ENCODE data around the gene U2AF2.
A peak's percentile ranks its signal among the peaks of the same experiment; 100 is the strongest.

The U2AF2 gene

GRCh38 chr19:55667958-55668357 lies 13.1 kb downstream of the U2AF2 start:
- DNase-seq = no peak
- in situ Hi-C loops (cut with HindIII; ENCODE audit: low pct_ligation_motif_present, low pct_unique_long_range_greater_than_20kb, low sequenced_read_pairs) = no loop called here

GRCh38 chr19:55668603-55669348 lies 13.9 kb downstream of the U2AF2 start:
- DNase-seq = no peak
- in situ Hi-C loops (cut with HindIII; ENCODE audit: low pct_ligation_motif_present, low pct_unique_long_range_greater_than_20kb, low sequenced_read_pairs) = no loop called here

- DNase-seq = no peak
- in situ Hi-C loops (cut with HindIII; ENCODE audit: low pct_ligation_motif_present, low pct_unique_long_range_greater_than_20kb, low sequenced_read_pairs) = no loop called here
Observed at GRCh38 chr19:55669418-55670279, 14.8 kb downstream of the U2AF2 start.

- in situ Hi-C loops (cut with HindIII; ENCODE audit: low pct_ligation_motif_present, low pct_unique_long_range_greater_than_20kb, low sequenced_read_pairs) = no loop called here
- DNase-seq = peak; percentile 47
Observed at GRCh38 chr19:55670280-55671053, 15.6 kb downstream of the U2AF2 start.

GRCh38 chr19:55671054-55671378 lies 16.2 kb downstream of the U2AF2 start:
- in situ Hi-C loops (cut with HindIII; ENCODE audit: low pct_ligation_motif_present, low pct_unique_long_range_greater_than_20kb, low sequenced_read_pairs) = no loop called here
- DNase-seq = no peak

GRCh38 chr19:55672418-55672817 lies 17.6 kb downstream of the U2AF2 start:
- no peak for DNase-seq
- in situ Hi-C loops (cut with HindIII; ENCODE audit: low pct_ligation_motif_present, low pct_unique_long_range_greater_than_20kb, low sequenced_read_pairs) = no loop called here

GRCh38 chr19:55673465-55673864 lies 18.6 kb downstream of the U2AF2 start:
- DNase-seq = no peak
- in situ Hi-C loops (cut with HindIII; ENCODE audit: low pct_ligation_motif_present, low pct_unique_long_range_greater_than_20kb, low sequenced_read_pairs) = no loop called here

GRCh38 chr19:55673889-55674288 lies 19.1 kb downstream of the U2AF2 start:
- in situ Hi-C loops (cut with HindIII; ENCODE audit: low pct_ligation_motif_present, low pct_unique_long_range_greater_than_20kb, low sequenced_read_pairs) = no loop called here
- DNase-seq = no peak

GRCh38 chr19:55674459-55674840 lies 19.6 kb downstream of the U2AF2 start:
- no peak for DNase-seq
- in situ Hi-C loops (cut with HindIII; ENCODE audit: low pct_ligation_motif_present, low pct_unique_long_range_greater_than_20kb, low sequenced_read_pairs) = no loop called here

GRCh38 chr19:55674841-55675660 lies 20.2 kb downstream of the U2AF2 start, which contains the start of gene EPN1:
Gene EPN1 (plus strand): TSS chr19:55675226. CDS start chr19:55678628, 3,402 bp downstream.
- in situ Hi-C loops (cut with HindIII; ENCODE audit: low pct_ligation_motif_present, low pct_unique_long_range_greater_than_20kb, low sequenced_read_pairs) = no loop called here
- peak; percentile 95 for DNase-seq

GRCh38 chr19:55675661-55676354 lies 21.0 kb downstream of the U2AF2 start:
- in situ Hi-C loops (cut with HindIII; ENCODE audit: low pct_ligation_motif_present, low pct_unique_long_range_greater_than_20kb, low sequenced_read_pairs) = no loop called here
- no peak for DNase-seq

GRCh38 chr19:55676383-55676782 lies 21.5 kb downstream of the U2AF2 start:
- in situ Hi-C loops (cut with HindIII; ENCODE audit: low pct_ligation_motif_present, low pct_unique_long_range_greater_than_20kb, low sequenced_read_pairs) = no loop called here
- no peak for DNase-seq

GRCh38 chr19:55676889-55677505 lies 22.2 kb downstream of the U2AF2 start:
- no peak for DNase-seq
- in situ Hi-C loops (cut with HindIII; ENCODE audit: low pct_ligation_motif_present, low pct_unique_long_range_greater_than_20kb, low sequenced_read_pairs) = no loop called here

- DNase-seq = no peak
- in situ Hi-C loops (cut with HindIII; ENCODE audit: low pct_ligation_motif_present, low pct_unique_long_range_greater_than_20kb, low sequenced_read_pairs) = no loop called here
Observed at GRCh38 chr19:55677572-55678028, 22.8 kb downstream of the U2AF2 start.

- in situ Hi-C loops (cut with HindIII; ENCODE audit: low pct_ligation_motif_present, low pct_unique_long_range_greater_than_20kb, low sequenced_read_pairs) = no loop called here
- DNase-seq = no peak
Observed at GRCh38 chr19:55678121-55678671, 23.4 kb downstream of the U2AF2 start.

- peak; percentile 47 for DNase-seq
- in situ Hi-C loops (cut with HindIII; ENCODE audit: low pct_ligation_motif_present, low pct_unique_long_range_greater_than_20kb, low sequenced_read_pairs) = no loop called here
Observed at GRCh38 chr19:55679343-55680257, 24.8 kb downstream of the U2AF2 start.

Measured in ACHN (cell line).